Occipital lobe (tissue), 2 donors: ENCODE data around the gene CLASP1. TPM values are rescaled to one million over a fixed set of nuclear protein-coding genes. Genes with fewer than 3 reads are reported as not detected.
"Not testable (repeated sequence)": the region's sequence is repeated elsewhere in the genome, so short reads cannot be mapped to it uniquely, and the experiment has no call there.

Experiments
- DNase-seq: peaks from one replicate; lab custom pipeline; 2025; lab: John Stamatoyannopoulos, UW
- total RNA-seq: library from RNA; depleted of rRNA; stranded (reverse); fragments of >200 nt; gene quantifications from one replicate; pipeline ENCODE4 v1.2.3, GENCODE V29; 2014

Gene CLASP1
- total RNA-seq, 1 donor from 2014 or later: 215 TPM

DNA sequence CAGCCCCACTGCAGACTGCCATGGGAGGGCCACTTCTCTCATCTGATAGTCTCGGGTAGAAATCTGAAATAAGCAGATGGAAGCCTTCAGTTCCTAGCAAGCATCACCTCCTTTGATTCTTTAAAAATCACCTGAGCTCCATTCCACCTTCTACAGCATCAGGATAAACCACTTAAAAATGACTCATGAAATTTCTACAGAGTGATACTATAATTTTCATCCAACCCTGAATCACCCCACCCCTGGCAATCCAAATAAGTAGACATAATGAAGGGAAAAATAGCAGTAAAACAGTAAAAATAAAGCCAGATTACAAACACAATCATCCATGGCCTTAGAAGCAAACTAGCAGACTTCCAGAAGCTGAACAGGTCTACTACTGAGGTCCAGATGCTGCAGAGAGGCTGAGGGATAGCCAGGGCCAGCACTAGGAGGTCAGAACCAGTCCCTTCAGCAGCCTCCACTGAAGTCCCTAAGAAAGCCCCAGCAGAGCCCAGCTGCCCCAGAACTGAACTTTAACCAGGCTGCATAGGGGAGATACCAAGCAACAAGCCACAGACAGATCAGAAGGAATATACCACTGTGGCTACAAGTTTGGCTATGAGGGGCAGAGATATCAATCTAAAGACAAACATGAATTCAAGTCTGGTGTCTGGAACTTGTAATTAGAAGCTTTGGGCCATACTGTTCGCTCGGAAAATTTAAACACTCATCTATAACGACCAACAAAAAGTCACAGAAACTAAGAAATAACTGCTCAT, 173.3 kb downstream of the CLASP1 start:
- no peak for DNase-seq

DNA sequence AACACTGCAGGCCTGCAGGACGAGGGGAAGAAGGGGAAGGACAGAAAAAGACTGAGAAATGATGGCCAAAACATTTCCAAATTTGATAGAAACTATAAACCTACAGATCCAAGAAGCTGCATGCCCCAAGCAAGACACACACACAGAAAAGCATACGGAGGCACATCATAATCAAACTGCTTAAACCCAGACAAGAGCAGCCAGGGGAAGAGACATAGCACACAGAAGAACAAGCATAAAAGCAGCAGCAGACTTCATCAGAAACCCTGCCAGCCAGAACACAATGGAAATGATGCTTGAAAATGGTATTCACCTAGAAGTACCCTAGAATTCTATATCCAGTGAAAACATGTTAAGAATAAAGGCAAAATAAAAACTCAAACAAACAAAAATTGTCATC, 175.8 kb downstream of the CLASP1 start:
- DNase-seq: no peak

DNA sequence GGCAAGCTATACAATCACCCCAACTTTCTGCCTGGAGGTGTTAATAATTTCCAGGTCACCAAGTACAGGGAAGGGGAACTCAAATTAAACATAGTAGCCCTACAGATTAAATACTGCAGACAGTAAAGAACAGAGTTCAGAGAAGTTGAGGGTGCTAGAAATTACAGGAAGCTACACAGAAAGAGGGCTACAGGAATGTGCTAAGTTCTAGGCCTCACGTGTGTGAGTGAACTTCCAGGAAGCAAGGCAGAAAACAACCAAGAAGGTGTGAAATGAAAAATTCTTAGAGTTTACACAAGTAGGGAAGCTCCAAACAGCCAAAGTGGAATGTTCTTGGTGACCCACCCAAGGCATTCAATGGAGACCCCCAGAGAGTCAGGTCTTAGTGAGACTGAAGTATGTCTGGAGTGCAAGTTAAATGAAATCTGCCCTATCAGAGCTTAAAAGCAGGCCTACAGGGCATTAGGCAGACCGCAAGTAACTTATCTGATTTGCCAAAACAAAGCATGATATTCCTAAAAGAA, 176.7 kb downstream of the CLASP1 start:
- DNase-seq: no peak

DNA sequence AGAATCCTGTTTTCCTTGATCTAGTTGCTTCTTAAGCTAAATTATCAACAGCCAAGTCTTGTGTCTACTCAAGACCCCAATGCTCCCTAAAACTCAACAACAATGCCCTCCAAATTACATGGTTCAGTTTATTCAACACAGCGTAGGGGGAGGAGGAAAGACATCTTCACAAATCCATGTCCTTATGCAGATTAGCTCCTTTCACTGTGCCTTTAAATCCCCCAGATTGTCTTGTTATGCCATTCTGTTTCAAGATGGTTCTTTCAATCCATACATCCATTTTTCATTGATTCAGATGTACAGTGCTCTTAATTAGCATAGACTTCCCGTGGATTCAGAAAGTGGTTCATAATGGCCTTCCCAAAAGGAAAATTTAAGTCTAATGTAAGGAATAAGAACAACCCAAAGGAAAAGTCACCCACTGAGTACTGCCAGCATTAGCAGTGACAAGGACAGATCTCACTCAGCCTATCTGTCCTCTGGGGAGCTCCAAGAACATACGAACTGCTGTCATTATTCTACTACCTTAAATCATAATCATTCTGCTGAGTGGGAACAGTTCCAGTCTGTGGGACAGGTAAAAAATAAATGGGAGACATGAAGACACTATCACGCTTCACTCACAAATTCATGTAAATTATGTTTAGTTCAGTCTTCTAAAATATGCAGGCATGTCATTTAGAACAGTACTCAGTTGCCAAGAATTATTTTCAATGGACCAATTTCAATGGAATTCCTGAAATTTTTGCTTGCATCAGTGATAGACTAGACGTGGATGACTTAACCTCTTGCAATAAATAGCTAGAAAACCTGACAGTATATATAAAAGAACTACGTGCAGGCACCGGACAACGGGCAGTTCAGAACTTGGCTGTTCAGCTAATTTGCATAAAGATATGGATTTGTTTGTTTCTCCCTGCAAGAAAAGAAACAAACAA, 177.5 kb downstream of the CLASP1 start:
- no peak for DNase-seq

DNA sequence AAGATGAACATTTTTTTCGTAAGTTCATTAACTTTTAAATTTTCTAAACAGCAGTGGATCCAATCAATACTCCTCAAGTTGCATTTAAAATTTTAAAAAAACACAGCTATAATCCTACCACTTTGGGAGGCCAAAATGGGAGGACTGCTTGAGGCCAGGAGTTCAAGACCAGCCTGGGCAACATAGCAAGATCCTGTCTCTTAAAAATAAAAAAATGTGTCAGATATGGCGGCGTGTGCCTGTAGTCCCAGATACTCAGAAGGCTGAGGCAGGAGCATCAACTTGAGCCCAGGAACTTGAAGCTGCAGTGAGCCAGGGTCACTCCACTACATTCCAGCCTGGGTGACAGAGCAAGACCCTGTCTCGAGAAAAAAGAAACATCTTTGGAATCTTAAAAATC, 178.3 kb downstream of the CLASP1 start:
- no peak for DNase-seq

DNA sequence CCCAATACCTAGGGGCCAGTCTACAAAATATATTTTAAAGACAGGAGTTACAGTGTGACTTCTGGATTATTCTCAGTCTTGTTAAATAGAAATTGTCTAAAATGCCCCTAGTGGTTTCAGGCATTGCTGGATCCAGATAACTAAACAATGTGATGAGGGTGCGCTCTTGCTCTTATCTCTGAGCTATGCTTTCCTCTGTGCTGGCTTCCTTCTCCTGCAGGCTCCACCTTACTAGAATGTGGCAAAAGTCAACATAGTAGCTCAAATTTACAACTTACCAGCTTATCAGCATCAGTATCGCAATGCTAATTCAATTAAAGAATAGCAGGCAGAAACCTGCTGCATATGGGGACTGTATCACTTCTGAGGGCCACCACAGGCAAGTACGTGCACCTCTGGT, 179.9 kb downstream of the CLASP1 start:
- DNase-seq: no peak

DNA sequence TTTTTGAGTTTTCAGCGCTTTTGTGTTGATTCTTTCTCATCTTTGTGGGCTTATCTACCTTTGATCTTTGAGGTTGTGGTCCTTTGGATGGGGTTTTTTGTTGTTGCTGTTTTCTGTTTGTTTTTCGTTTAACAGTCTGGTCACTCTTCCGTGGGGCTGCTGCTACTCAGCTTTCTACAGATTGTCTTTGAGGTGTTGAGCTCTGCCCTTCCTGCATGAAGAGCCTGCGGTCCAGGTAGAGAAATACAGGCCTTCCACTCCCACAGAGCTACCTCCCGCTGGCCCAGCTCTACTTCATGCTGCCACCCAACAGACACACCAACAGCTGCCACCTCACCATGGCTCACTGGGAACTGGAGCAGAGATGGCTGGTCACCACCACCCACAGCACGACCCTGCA, 180.3 kb downstream of the CLASP1 start:
- no peak for DNase-seq

DNA sequence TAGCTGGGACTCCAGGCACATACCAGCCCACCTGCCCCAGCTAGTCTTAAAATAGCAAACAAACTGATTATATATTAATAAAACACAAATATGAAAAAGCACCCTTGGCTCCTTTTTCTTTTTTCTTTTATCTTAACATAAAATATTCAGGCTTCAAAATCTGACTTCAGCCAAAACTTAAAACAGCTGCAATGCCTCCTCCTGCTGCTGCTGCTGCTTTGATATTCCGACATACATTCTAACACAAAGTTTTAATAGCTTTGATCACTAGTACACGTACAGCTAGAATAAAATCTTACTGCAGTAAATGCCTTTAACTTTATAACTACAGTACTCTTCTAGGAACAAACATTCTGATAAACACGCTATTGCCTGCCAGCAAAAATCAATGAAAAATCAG, 190.0 kb downstream of the CLASP1 start:
- no peak for DNase-seq

DNA sequence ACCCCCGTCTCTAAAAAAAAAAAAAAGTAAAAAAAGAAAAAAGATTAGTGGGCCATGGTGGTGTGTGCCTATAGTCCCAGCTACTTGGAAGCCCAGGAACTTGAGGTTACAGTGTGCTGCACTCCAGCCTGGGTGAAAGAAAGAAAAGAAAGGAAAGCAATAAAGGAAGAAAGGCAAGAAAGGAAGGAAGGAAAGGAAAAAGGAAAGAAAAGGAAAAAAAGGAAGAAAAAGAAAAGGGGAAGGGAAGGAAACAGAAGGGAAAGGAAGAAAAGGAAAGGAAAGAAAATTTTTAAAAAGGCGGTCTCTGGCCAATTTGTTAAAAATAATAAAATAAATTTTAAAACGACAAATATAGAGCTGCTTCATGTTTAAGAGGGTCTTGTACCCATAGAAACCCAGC, 192.9 kb downstream of the CLASP1 start:
- DNase-seq: no peak

DNA sequence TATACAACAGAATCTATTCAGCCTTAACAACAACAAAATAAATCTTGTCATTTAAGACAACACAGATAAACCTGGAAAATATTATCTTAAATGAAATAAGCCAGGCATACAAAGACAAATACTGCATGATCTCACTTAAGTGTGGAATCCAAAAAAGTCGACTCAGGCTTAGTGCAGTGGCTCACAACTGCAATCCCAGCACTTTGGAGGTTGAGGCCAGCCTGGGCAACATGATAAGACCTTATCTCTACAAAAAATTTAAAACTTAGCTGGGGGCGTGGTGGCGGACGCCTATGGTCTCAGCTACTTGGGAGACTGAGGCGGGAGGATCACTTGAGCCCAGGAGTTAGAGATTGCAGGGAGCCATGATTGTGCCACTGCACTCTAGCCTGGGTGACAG, 193.8 kb downstream of the CLASP1 start:
- no peak for DNase-seq

DNA sequence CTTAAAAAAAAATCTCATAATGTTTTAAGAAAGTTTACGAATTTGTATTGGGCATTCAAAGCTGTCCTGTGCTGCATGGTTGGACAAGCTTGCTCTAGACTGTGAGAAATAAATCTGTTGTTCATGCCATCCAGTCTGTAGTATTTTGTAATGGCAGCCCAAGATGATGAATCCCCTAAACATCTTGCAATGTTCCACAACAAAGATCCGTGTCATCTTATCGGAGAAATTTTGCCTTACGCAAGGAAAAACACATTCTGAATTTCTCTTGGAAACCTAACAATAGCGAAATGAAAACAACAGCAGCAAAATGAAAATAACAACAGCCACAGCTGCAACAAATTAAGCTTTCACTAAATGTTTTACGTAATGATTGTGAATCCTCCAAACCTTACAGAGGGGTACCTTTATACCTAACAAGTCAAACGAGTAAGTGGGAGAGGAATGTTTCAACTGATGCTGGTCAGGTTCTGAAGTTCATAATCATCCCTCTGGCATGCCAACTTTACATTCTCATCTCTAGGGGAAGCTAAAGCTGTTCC, 194.6 kb downstream of the CLASP1 start:
- no peak for DNase-seq

DNA sequence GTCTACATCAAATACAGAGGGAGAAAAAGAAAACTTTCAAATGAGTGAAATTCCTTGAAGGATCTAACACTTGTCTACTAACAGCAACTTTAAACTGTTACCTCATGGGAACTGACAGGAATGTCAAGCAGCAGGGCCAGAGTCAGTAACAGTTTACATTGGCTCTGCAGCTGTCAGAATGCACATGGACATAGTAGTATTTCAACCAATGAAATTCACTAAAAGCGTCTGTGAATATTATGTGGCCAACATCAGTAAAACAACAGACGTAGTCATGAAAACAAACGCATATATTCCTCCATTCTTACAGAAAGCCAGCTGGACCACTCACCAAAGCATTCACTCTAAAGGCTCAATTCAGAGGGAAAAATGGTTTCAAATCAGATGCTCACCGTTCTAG, 197.9 kb downstream of the CLASP1 start:
- no peak for DNase-seq

DNA sequence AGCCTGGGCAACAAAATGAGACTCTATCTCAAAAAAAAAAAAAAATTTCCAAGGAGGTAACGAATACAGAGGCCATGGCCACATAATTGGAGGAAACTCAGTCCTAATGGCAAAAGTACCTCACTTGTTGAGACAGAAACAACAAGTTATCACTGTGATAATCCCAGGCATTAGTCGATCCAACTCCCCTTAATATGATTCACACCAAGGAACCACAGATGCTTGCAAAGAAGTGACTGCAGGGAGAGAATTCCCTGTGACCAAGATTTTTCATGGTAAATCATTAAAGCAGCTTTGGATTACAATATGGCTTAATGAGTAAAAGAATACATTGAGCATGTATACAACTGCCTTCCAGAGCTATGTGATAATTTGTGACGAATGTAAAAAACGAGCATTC, 199.0 kb downstream of the CLASP1 start:
- no peak for DNase-seq

DNA sequence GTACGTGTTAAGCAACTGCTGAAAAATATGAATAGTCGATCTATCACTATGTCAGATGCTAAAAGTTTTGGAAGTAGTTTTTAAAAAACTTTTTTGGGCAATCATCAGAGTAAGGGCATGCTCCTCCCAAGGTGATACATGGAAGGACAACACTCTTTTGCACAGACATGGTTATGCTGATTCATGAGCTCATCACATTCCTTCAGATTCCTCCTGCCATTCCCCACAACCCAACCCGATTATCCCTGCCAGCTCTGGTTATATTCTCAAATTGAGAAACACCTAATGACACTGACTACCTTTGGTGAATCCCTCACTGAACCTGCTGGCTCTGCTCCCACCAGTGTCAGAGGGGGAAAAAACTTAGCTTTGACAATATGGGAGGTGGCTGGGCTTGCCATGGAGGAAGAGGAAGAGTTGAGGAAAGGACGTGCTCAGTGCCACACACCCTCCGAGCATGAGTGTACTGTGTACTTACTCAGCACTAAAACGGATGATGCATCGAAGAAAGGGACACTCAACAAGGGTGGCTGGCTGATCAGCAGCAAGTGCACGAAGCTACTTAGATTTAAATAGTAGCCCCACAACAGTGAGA, 202.5 kb downstream of the CLASP1 start:
- DNase-seq: no peak

DNA sequence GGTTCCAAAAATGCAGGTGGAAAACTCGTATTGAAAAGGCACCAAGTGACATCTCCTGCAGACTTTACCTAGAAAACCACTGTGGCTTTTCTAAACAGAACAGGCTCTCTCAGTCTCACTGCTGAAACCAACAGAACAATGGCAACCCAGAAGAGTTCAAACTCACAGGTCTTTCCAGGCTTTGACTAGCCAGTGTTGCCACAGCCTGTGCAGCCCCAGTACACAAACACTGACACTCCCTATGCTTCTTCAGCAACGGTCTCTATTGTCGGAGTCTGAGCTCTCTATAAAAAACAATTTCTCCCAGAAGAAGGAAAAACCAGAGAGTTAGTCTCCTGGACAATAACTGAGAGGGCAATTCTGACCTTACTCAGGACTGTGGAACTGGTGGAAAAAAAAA, 206.4 kb downstream of the CLASP1 start:
- no peak for DNase-seq

DNA sequence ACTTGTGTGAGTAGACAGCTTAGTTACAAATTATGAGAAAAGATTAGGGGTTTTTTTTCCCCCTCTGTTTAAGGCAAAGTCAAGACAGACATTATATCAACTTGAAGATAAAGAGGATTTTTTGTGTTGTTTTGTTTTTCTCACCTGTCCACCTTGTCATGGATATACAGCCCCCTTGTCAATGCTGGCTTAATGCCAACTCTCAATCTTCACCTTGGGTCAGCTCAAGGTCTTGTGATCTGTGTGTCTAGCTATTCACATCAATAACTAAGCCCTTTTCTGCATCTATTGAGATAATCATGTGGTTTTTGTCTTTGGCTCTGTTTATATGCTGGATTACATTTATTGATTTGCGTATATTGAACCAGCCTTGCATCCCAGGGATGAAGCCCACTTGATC, 211.0 kb downstream of the CLASP1 start:
- DNase-seq: not testable (repeated sequence)

DNA sequence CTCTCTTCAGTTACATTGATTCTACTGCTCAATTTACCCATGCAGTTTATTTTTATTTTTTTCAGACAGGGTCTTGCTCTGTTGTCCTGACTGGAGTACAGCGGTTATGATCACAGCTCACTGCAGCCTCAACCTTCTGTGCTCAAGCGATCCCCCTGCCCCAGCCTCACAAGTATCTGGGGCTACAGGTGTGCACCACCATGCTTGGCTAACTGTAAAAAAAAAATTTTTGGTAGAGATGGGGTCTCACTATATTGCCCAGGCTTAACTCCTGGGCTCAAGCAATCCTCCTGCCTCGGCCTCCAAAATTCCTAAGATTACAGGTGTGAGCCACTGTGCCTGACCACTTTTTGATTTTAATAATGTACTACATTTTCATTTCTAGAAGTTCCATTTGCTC, 212.3 kb downstream of the CLASP1 start:
- no peak for DNase-seq

DNA sequence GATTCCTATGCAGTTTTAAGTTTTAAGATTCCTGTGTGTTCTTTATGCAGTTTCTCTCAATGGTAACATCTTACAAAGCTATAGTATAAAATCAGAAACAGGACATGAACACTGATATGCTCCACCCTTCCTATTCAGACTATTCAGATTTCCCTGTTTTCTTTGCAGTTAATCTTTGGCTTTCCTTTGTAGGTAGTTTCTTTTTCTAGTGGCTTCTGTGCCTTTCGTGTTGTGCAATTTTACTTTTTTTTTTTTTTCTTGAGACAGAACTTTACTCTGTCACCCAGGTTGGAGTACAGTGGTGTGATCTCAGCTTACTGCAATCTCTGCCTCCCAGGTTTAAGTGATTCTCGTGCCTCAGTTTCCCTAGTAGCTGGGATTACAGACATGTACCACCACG, 213.5 kb downstream of the CLASP1 start:
- DNase-seq: no peak

DNA sequence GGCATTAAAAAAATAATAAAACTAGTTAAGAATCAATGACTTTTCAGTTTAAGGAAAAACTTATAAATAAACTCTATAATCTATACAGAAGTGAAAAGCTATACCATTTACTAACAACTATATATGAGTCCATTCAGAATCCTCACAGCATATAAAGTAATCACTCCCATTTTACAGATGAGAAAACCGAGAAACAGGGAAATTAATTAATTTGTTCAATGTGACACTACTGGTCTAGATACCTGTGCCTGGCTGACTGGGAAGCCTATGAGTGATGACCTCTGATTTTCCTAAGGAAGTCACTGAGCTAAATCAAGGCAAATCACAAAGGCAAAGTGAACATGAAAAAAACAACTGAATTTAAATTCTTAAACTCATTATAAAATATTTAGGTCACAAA, 218.0 kb downstream of the CLASP1 start:
- no peak for DNase-seq

DNA sequence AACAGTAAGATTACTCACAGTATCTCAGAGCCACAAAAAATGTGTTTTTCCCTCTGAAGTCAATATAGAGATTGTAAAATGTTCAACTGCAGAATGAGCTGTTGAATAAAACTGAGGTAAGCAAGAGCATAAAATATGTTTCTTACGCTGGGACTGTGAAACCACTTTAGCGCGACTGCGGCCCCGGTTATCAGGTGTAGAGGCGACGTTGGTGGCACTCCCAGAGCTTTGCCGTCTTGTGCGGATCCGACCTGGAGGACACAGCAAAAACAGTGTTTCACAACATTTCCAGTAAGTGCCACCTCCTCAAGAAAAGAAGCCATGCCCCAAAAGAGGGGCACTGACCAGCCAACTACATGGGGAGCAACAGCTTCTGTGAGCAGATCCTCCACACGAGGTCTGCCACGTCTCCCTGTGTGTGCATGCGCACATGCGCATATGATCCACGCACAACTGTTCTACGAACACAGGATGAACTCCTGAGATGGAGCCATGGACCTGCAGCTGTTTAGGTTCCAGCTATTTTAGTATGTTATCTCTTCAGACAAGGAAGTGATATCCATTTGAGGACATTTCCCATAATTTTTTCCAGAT, 219.2 kb downstream of the CLASP1 start:
- DNase-seq: no peak

DNA sequence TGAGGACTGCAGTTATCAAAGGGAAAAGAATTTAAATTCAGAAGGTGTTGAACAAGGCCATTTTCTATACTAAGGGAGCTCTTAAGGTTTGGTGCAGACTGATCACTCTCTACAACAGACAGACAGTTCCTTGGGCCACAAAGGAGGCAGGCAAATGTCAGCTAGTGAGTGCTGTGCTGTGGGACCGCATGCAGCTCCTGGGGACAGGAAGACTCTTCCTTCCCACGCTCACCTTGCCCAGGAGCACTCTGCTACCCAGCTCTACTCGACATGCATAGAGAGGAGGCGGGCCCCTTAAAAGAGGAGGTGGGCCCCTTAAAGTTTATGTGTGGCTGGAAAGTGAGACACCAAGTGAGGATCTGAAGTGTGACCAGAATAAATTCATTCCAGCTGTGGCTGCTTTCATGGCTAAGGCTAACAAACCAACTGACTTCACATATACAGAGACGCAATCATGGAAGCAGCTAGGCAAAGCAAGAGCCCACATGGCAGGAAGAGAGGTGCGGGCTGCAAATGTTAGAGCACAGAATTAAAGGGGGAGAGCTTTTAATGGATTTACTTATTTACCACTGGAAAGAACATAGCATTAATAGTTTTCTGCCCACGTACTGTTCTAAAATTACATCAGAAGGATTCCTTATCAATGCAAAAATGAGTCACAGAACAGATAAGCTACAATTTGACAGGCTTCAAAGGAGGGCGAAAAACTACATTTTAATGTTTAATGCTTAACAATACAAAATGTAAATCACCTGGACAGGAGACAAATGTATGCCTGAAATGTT, 220.0 kb downstream of the CLASP1 start:
- DNase-seq: no peak
